IMR-90 (cell line): Measurements from ENCODE around the gene SSR1. TPM values are rescaled to one million over a fixed set of nuclear protein-coding genes. Genes with fewer than 3 reads are reported as not detected.

Source experiments
- ATAC-seq: fragments of 200-7000 bp; cut with Tn5 transposase; 2 replicates; pipeline ENCODE4 v1.9.1; 2020; ENCODE audit warnings: low read depth, mild to moderate bottlenecking, moderate library complexity
- BruUV-seq: library from RNA; stranded (reverse); fragments of 400-500 nt; replicated peaks from 2 replicates; lab custom pipeline; 2021; lab: Mats Ljungman, UMichigan
- CTCF ChIA-PET: fragments of 300-600 bp; formaldehyde crosslinking; extraction: SDS; loops from one replicate; lab custom pipeline; 2021; ENCODE audit warnings: antibody characterized with exemption; lab: Yijun Ruan, JAX
- POLR2A ChIA-PET: fragments of 300-600 bp; sonication (Branson Sonifier 250); formaldehyde crosslinking; loops from one replicate; lab custom pipeline; 2022; ENCODE audit warnings: antibody characterized with exemption; ENCODE audit not compliant: unreplicated experiment; lab: Charles Lee
- DNase-seq: peaks from one replicate; pipeline ENCODE4 v3.0.0; 2013
- H2AFZ ChIP-seq: replicated peaks from 2 replicates; pipeline ENCODE3; 2013; ENCODE audit warnings: low read length, mild to moderate bottlenecking; ENCODE audit not compliant: poor library complexity
- H2AK5ac ChIP-seq: 2 replicates; pipeline ENCODE4 v1.6.1; 2013; ENCODE audit warnings: low read depth, low read length, inconsistent platforms
- H2AK9ac ChIP-seq: replicated peaks from 2 replicates; pipeline ENCODE3; 2013; ENCODE audit warnings: mild to moderate bottlenecking, low read depth, low read length, moderate library complexity; ENCODE audit not compliant: poor library complexity
- H2BK120ac ChIP-seq: 2 replicates; pipeline ENCODE4 v1.6.1; 2013; ENCODE audit warnings: low read depth, low read length, inconsistent platforms
- H2BK15ac ChIP-seq: 3 replicates; pipeline ENCODE4 v1.6.1; 2013; ENCODE audit warnings: low read depth, low read length, inconsistent platforms
- H2BK20ac ChIP-seq: 2 replicates; pipeline ENCODE4 v1.6.1; 2013; ENCODE audit warnings: low read depth, mild to moderate bottlenecking, inconsistent platforms, low read length, moderate library complexity
- H2BK5ac ChIP-seq: 2 replicates; pipeline ENCODE4 v1.6.1; 2013; ENCODE audit warnings: mild to moderate bottlenecking, low read depth, low read length, inconsistent platforms; ENCODE audit not compliant: poor library complexity, severe bottlenecking
- H3K14ac ChIP-seq: replicated peaks from 2 replicates; pipeline ENCODE4 v1.6.1; 2013; ENCODE audit warnings: low read depth, low read length, inconsistent platforms
- H3K18ac ChIP-seq: 2 replicates; pipeline ENCODE4 v1.6.1; 2013; ENCODE audit warnings: low read depth, low read length, control low read depth
- H3K23ac ChIP-seq: 2 replicates; pipeline ENCODE4 v1.6.1; 2013; ENCODE audit warnings: low read depth, low read length, inconsistent platforms
- H3K27ac ChIP-seq: 2 replicates; pipeline ENCODE4 v1.5.1; 2013; ENCODE audit warnings: mild to moderate bottlenecking, control low read depth, low read length; ENCODE audit not compliant: insufficient read depth
- H3K27me3 ChIP-seq: 2 replicates; pipeline ENCODE4 v1.6.1; 2013; ENCODE audit warnings: low read length; ENCODE audit not compliant: control insufficient read depth, insufficient read depth
- H3K36me3 ChIP-seq: 2 replicates; pipeline ENCODE4 v1.6.1; 2013; ENCODE audit warnings: low read length, mixed read lengths; ENCODE audit not compliant: control insufficient read depth, insufficient read depth
- H3K4ac ChIP-seq: 2 replicates; pipeline ENCODE4 v1.6.1; 2013; ENCODE audit warnings: low read depth, low read length, inconsistent platforms
- H3K4me1 ChIP-seq: 2 replicates; pipeline ENCODE4 v1.6.1; 2013; ENCODE audit warnings: low read length, mixed read lengths; ENCODE audit not compliant: control insufficient read depth, insufficient read depth
- H3K4me2 ChIP-seq: 2 replicates; pipeline ENCODE4 v1.6.1; 2013; ENCODE audit warnings: low read depth, mild to moderate bottlenecking, control low read depth, low read length, moderate library complexity
- H3K4me3 ChIP-seq: 2 replicates; pipeline ENCODE4 v1.5.1; 2013; ENCODE audit warnings: low read depth, mild to moderate bottlenecking, control low read depth, low read length, moderate library complexity; ENCODE audit not compliant: insufficient read depth
- H3K56ac ChIP-seq: 2 replicates; pipeline ENCODE4 v1.6.1; 2013; ENCODE audit warnings: low read length, inconsistent platforms; ENCODE audit not compliant: insufficient read depth; ENCODE audit errors: extremely low read depth
- H3K79me1 ChIP-seq, 2 experiments: 2 replicates each; pipeline ENCODE4 v1.6.1; 2013; ENCODE audit warnings: low read length in 2 of 2, inconsistent platforms in 1 of 2, low read depth in 1 of 2
- H3K9ac ChIP-seq: 2 replicates; pipeline ENCODE4 v1.6.1; 2013; ENCODE audit warnings: low read depth, low read length, control low read depth
- H3K9me1 ChIP-seq: 2 replicates; pipeline ENCODE4 v1.6.1; 2013; ENCODE audit warnings: low read length, inconsistent platforms; ENCODE audit not compliant: insufficient read depth
- H3K9me3 ChIP-seq: 2 replicates; pipeline ENCODE4 v1.6.1; 2013; ENCODE audit warnings: low read length; ENCODE audit not compliant: control insufficient read depth, insufficient read depth
- H4K20me1 ChIP-seq: 2 replicates; pipeline ENCODE4 v1.6.1; 2013; ENCODE audit warnings: low read length, inconsistent platforms; ENCODE audit not compliant: insufficient read depth
- H4K5ac ChIP-seq: 2 replicates; pipeline ENCODE4 v1.6.1; 2013; ENCODE audit warnings: mild to moderate bottlenecking, low read depth, low read length, control low read depth
- H4K8ac ChIP-seq, 2 experiments: 2 replicates each; pipeline ENCODE4 v1.6.1; 2013; ENCODE audit warnings: low read depth in 2 of 2, low read length in 2 of 2, control low read depth in 1 of 2, inconsistent platforms in 1 of 2
- H4K91ac ChIP-seq: 2 replicates; pipeline ENCODE4 v1.6.1; 2013; ENCODE audit warnings: low read depth, low read length, inconsistent platforms; ENCODE audit not compliant: insufficient read depth
- BHLHE40 ChIP-seq: fragments of 150-350 bp; IDR thresholded peaks from 2 replicates; pipeline ENCODE4 v1.6.1; 2016; ENCODE audit warnings: mild to moderate bottlenecking, low read depth, low read length
- CEBPB ChIP-seq: IDR thresholded peaks from 2 replicates; pipeline ENCODE4 v1.6.1; 2012; ENCODE audit warnings: low read depth, low read length, improper control_type of control experiment
- CHD1 ChIP-seq: IDR thresholded peaks from 2 replicates; pipeline ENCODE4 v1.6.1; 2012; ENCODE audit warnings: low read depth, low read length, improper control_type of control experiment
- MAZ ChIP-seq: IDR thresholded peaks from 2 replicates; pipeline ENCODE4 v1.6.1; 2012; ENCODE audit warnings: low read depth, mild to moderate bottlenecking, low read length, improper control_type of control experiment, moderate library complexity, borderline replicate concordance
- POLR2A ChIP-seq: IDR thresholded peaks from 2 replicates; pipeline ENCODE4 v1.6.1; 2012; ENCODE audit warnings: mild to moderate bottlenecking, low read depth, low read length
- RCOR1 ChIP-seq: IDR thresholded peaks from 2 replicates; pipeline ENCODE4 v1.6.1; 2012; ENCODE audit warnings: mild to moderate bottlenecking, low read length, improper control_type of control experiment; ENCODE audit not compliant: insufficient replicate concordance
- SMC3 ChIP-seq: fragments of 150-350 bp; IDR thresholded peaks from 2 replicates; pipeline ENCODE4 v1.6.1; 2016; ENCODE audit warnings: low read depth, mild to moderate bottlenecking, antibody characterized with exemption, low read length, moderate library complexity
- USF2 ChIP-seq: fragments of 150-350 bp; IDR thresholded peaks from 2 replicates; pipeline ENCODE4 v1.6.1; 2017; ENCODE audit warnings: mild to moderate bottlenecking, antibody characterized with exemption, low read length, low read depth
- WGBS, 2 experiments: methylation state at CpG; one replicate each; pipeline versions ENCODE4 v1.1.5 to v1.1.7; 2013; ENCODE audit warnings: missing lambda C conversion rate in 2 of 2; ENCODE audit not compliant: insufficient read length in 1 of 2; ENCODE audit errors: extremely low coverage in 2 of 2; 5-methylcytosine and 5-hydroxymethylcytosine counted together
- dilution Hi-C: fragments of 300-500 bp; cut with HindIII; formaldehyde crosslinking; loops from one replicate; pipeline ENCODE4 v1.14.3; 2018; ENCODE audit warnings: low sequenced_read_pairs; ENCODE audit not compliant: unreplicated experiment
- in situ Hi-C: fragments of 300-500 bp; cut with MboI; formaldehyde crosslinking; loops from 3 replicates; pipeline ENCODE4 v1.14.3; 2019; ENCODE audit warnings: low sequenced_read_pairs, inconsistent platforms, mixed read lengths
- intact Hi-C: fragments of 100-400 bp; cut with micrococcal nuclease; formaldehyde crosslinking; loops from 2 replicates; pipeline ENCODE4 v1.10.0; 2022
- polyA plus RNA-seq, 3 experiments: library from polyadenylated mRNA; depleted of rRNA; stranded (reverse); fragments of >200 nt; gene quantifications; 2 replicates each; pipeline ENCODE4 v1.2.3, GENCODE V29; 2012; ENCODE audit warnings: low replicate concordance in 1 of 3
- total RNA-seq: library from RNA; depleted of rRNA; stranded (reverse); fragments of >200 nt; gene quantifications from 2 replicates; pipeline ENCODE4 v1.2.3, GENCODE V29; 2012
- TF ChIP-seq, protein P1 (sequence below): conservative IDR thresholded peaks from 2 replicates; pipeline ENCODE4 v1.5.1; 2012; ENCODE audit warnings: mild to moderate bottlenecking, low read depth, low read length, improper control_type of control experiment

Gene SSR1
- total and polyA plus RNA-seq, 2 of the 4 experiments (the other 2 are of a cell fraction), result 110 to 120 TPM

- no peak overlapping the region for H3K23ac ChIP-seq
- no peak overlapping the region for H3K4me3 ChIP-seq
- no peak for ATAC-seq
- POLR2A ChIA-PET, result no interaction called here
- BruUV-seq, result no TSS peak
- DNase-seq, result no peak
- peaks cover 5% of the 10 kb centered on the region for H3K9me3 ChIP-seq
- no peak overlapping the region for H2BK15ac ChIP-seq
- H3K14ac ChIP-seq, result no peak overlapping the region
- WGBS, 2 experiments, result 100% methylated on average over 2 of the region's 17 CpGs; no CpG with 5 or more reads in 1 of the 2 experiments
- peaks cover 16% of the 10 kb centered on the region for H3K9me1 ChIP-seq
- H4K5ac ChIP-seq, result no peak overlapping the region
- CTCF ChIA-PET, result interaction anchor here (0.7 to 1.1 kb wide), 3 partner anchors 11 to 541 kb away, joined by 3 to 5 read pairs (median 4); no protein-coding TSS in a partner anchor
- H4K8ac ChIP-seq, result no peak overlapping the region
- no peaks in the 10 kb centered on the region for H3K36me3 ChIP-seq
- peaks cover 7% of the 10 kb centered on the region for H3K4me1 ChIP-seq
- no peak overlapping the region for H2BK5ac ChIP-seq
- H2BK20ac ChIP-seq, result no peak overlapping the region
- no peaks in the 10 kb centered on the region for H4K20me1 ChIP-seq
- H3K79me1 ChIP-seq, result no peaks in the 10 kb centered on the region
- H2AFZ ChIP-seq, result no peak overlapping the region
- H2AK9ac ChIP-seq, result no peak overlapping the region
- no peak overlapping the region for H3K4me2 ChIP-seq
- no peak overlapping the region for H3K4ac ChIP-seq
- intact Hi-C loops (loop anchor here (5.0 kb wide), 1 partner anchor 588 kb away; no protein-coding TSS in a partner anchor), in situ Hi-C loops (no loop called here), dilution Hi-C loops (no loop called here)
- no peak overlapping the region for H2AK5ac ChIP-seq
- H3K56ac ChIP-seq, result no peak overlapping the region
- no peak for TF ChIP-seq RCOR1
- TF ChIP-seq POLR2A, result no peak
- no peak for TF ChIP-seq CEBPB
- TF ChIP-seq MAZ, result no peak
- TF ChIP-seq, protein P1, sequence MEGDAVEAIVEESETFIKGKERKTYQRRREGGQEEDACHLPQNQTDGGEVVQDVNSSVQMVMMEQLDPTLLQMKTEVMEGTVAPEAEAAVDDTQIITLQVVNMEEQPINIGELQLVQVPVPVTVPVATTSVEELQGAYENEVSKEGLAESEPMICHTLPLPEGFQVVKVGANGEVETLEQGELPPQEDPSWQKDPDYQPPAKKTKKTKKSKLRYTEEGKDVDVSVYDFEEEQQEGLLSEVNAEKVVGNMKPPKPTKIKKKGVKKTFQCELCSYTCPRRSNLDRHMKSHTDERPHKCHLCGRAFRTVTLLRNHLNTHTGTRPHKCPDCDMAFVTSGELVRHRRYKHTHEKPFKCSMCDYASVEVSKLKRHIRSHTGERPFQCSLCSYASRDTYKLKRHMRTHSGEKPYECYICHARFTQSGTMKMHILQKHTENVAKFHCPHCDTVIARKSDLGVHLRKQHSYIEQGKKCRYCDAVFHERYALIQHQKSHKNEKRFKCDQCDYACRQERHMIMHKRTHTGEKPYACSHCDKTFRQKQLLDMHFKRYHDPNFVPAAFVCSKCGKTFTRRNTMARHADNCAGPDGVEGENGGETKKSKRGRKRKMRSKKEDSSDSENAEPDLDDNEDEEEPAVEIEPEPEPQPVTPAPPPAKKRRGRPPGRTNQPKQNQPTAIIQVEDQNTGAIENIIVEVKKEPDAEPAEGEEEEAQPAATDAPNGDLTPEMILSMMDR, result no peak
- TF ChIP-seq USF2, result no peak
- TF ChIP-seq CHD1, result no peak
- no peak for TF ChIP-seq SMC3
- TF ChIP-seq BHLHE40, result no peak
- H3K9ac ChIP-seq, result no peak overlapping the region
- no peak overlapping the region for H4K91ac ChIP-seq
- no peaks in the 10 kb centered on the region for H3K27me3 ChIP-seq
- no peak overlapping the region for H3K27ac ChIP-seq
- H3K18ac ChIP-seq, result no peak overlapping the region
- no peak overlapping the region for H2BK120ac ChIP-seq
Measured at GRCh38 chr6:7264686-7265384, 48.2 kb downstream of the SSR1 start.
